WERI-Rb-1 (cell line): ENCODE results near the gene CDK2.

Source experiments
- DNase-seq: peaks from one replicate; pipeline ENCODE4 v3.0.0-alpha.2; 2020
- H3K27ac ChIP-seq: fragments of 250-450 bp; sonication (Bioruptor Pico); 2 replicates; pipeline ENCODE4 v1.5.1; 2020; ENCODE audit warnings: mild to moderate bottlenecking, moderate library complexity
- H3K27me3 ChIP-seq: fragments of 250-450 bp; sonication (Bioruptor Pico); 2 replicates; pipeline ENCODE4 v1.5.1; 2021; ENCODE audit warnings: mild to moderate bottlenecking, low read depth, moderate library complexity; ENCODE audit not compliant: insufficient read depth, severe bottlenecking
- H3K36me3 ChIP-seq: fragments of 250-450 bp; sonication (Bioruptor Pico); 2 replicates; pipeline ENCODE4 v1.5.1; 2020; ENCODE audit warnings: mild to moderate bottlenecking, moderate library complexity
- H3K4me3 ChIP-seq: 2 replicates; pipeline ENCODE4 v1.5.1; 2011; ENCODE audit warnings: low read depth, mild to moderate bottlenecking, control low read depth, low read length
- H3K9me3 ChIP-seq: fragments of 250-450 bp; sonication (Bioruptor Pico); 2 replicates; pipeline ENCODE4 v1.5.1; 2021; ENCODE audit warnings: mild to moderate bottlenecking, moderate library complexity; ENCODE audit not compliant: severe bottlenecking
- TF ChIP-seq, protein P1 (sequence below): IDR thresholded peaks from 2 replicates; pipeline ENCODE4 v1.5.1; 2011; ENCODE audit warnings: low read depth, mild to moderate bottlenecking, control low read depth, inconsistent platforms, low read length

The CDK2 gene

DNA sequence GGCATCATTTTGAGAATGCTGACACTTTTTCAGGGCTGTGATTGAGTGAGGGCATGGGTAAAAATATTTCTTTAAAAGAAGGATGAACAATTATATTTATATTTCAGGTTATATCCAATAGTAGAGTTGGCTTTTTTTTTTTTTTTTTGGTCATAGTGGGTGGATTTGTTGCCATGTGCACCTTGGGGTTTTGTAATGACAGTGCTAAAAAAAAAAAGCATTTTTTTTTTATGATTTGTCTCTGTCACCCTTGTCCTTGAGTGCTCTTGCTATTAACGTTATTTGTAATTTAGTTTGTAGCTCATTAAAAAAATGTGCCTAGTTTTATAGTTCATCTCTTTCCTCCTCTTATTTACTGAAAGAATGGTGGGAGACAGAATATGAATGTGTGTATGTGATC is 5.8 kb downstream of the CDK2 start:
- TF ChIP-seq, protein P1, sequence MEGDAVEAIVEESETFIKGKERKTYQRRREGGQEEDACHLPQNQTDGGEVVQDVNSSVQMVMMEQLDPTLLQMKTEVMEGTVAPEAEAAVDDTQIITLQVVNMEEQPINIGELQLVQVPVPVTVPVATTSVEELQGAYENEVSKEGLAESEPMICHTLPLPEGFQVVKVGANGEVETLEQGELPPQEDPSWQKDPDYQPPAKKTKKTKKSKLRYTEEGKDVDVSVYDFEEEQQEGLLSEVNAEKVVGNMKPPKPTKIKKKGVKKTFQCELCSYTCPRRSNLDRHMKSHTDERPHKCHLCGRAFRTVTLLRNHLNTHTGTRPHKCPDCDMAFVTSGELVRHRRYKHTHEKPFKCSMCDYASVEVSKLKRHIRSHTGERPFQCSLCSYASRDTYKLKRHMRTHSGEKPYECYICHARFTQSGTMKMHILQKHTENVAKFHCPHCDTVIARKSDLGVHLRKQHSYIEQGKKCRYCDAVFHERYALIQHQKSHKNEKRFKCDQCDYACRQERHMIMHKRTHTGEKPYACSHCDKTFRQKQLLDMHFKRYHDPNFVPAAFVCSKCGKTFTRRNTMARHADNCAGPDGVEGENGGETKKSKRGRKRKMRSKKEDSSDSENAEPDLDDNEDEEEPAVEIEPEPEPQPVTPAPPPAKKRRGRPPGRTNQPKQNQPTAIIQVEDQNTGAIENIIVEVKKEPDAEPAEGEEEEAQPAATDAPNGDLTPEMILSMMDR = no peak
- no peaks in the 10 kb centered on the region for H3K9me3 ChIP-seq
- H3K4me3 ChIP-seq = no peak overlapping the region
- no peak overlapping the region for H3K27ac ChIP-seq
- DNase-seq = no peak
- peaks cover 42% of the 10 kb centered on the region for H3K36me3 ChIP-seq
- H3K27me3 ChIP-seq = no peaks in the 10 kb centered on the region

DNA sequence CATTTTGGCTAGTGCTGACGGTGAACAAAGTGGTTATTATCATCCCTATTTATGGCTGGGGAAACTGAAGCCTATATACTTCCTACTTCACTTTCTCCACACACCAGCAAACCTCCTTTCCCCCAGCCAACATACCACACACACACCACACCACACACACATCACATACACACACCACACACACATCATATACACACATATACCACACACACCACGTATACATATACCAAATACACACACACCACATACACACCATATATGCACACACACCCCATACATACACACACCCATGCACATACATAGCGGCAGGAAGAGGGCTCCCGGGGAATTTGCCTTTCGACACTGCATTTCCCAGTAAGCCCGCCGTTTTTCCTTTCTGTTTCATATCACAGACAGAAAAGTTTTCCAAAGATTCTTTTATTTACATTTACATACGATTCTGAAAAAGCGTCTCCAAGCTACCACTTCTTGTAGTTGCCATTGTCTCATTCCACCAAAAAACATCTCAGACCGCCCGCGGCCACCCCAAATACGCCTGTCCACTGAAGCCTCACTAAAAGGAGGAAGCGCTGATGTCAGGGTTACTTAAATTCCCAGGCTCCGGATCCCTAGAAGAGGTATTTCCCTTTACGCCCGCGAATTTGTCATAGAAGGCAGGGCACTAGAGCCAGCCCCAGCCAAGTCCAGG is 6.4 kb downstream of the CDK2 start:
- no peaks in the 10 kb centered on the region for H3K27me3 ChIP-seq
- TF ChIP-seq, protein P1 = no peak
- H3K9me3 ChIP-seq = no peaks in the 10 kb centered on the region
- peaks cover 38% of the 10 kb centered on the region for H3K36me3 ChIP-seq
- H3K4me3 ChIP-seq = peak overlapping the region; percentile 51
- H3K27ac ChIP-seq = peak overlapping the region; percentile 61
- no peak for DNase-seq

DNA sequence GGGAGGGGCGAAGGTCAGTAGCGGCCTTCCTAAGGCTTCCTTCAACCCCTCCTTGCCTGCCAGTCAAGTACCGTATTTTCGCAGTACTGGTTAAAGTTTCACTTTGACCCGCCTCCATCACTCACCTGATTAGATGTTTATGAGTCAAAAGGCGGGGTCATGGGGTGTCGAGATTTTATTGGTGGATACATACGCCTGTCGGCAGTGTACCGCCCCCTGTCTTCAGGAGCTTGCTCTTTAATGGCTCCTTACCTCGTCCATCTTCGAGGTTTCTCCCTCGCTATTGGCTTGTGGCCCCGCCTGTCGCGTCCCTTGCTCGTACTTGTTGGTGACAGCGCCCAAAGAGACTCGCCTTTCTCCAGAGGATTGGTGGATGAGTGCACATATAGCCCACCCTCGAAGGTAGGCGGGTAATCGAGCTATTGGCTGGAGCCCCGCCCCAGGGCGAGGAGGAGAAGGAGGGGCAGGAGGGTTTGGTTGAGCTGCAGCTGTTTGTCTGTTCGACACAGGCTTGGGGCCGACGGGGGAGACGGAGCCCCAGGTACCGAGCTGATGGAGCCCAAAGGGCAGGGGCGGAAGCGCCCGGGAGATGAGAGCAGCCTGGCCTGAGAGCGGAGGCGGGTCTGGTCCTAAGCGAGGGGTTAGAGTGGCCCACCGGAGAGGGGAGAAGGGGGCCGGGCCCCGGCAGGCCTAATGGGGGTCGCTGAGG is 7.1 kb downstream of the CDK2 start, which contains the start of gene RAB5B:
RAB5B (plus strand) TSS at position 480 of the 709 bp plus-strand sequence. CDS start 12,883 bp downstream, outside the sequence.
- TF ChIP-seq, protein P1 = no peak
- Histone ChIP-seq H3K27me3 (no peaks in the 10 kb centered on the region), H3K36me3 (peaks cover 31% of the 10 kb centered on the region)

DNA sequence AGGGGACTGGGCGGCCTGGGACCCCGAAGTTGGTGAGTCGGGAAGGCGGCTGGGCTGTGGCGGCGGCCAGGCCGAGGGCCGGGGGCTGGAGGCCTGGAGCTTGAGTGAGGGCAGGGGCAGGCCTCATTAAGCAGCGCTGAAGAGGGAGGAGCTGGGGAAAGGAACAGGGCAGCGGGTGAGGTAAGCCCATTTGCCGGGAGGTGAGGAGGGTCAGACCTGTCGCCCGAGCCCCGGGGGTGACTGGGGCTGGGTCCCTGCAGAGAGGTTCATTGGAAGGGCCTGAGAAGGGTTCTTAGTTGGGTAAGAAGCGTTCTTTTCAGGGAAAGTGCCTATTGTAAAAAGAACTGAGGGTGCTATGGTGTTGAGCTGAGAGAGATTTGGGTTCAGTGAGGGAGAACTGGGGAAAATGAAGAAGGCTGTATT is 7.7 kb downstream of the CDK2 start:
- Histone ChIP-seq H3K9me3 (no peaks in the 10 kb centered on the region), H3K27ac (peak overlapping the region; percentile 81), H3K4me3 (peak overlapping the region; percentile 81), H3K27me3 (no peaks in the 10 kb centered on the region), H3K36me3 (peaks cover 29% of the 10 kb centered on the region)
- DNase-seq = peak; percentile 60
- TF ChIP-seq, protein P1 = no peak

More for the DNA sequence above, 7.1 kb downstream of the CDK2 start, which contains the start of gene RAB5B:
- H3K9me3 ChIP-seq = no peaks in the 10 kb centered on the region
- peak; percentile 99 for DNase-seq
- H3K4me3 ChIP-seq = peak within 1 kb of the TSS; percentile 81
- peak within 1 kb of the TSS; percentile 81 for H3K27ac ChIP-seq

DNA sequence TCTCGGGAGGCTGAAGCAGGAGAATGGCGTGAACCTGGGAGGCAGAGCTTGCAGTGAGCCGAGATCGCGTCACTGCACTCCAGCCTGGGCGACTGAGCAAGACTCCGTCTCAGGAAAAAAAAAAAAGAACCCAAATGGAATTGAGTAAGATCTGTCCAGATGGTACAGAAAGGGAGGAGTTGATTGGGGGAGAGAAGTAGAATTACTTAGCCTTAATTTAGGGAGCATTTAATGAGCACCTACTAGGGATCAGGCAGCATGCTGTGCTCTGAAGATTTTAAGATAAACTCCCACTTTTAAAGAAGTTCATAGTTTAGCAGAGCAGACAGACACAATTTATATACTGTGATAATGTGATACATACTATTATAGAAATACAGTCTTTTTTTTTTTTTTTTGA is 11.8 kb downstream of the CDK2 start:
- DNase-seq = no peak
- Histone ChIP-seq H3K36me3 (peaks cover 25% of the 10 kb centered on the region), H3K27me3 (no peaks in the 10 kb centered on the region), H3K9me3 (no peaks in the 10 kb centered on the region), H3K4me3 (no peak overlapping the region), H3K27ac (no peak overlapping the region)
- TF ChIP-seq, protein P1 = no peak
